Mammary epithelial cell (primary cell): ENCODE data around the gene DENND1C.

Source experiments
- CTCF ChIP-seq, 2 donors: IDR thresholded peaks in 1 of 2; conservative IDR thresholded peaks in 1 of 2; 2 replicates each; pipeline ENCODE4 v1.5.1; 2011 to 2012; ENCODE audit warnings: inconsistent platforms in 2 of 2, low read length in 2 of 2, mild to moderate bottlenecking in 2 of 2, control low read depth in 1 of 2, low read depth in 1 of 2; ENCODE audit not compliant: insufficient read depth in 1 of 2; ENCODE audit errors: extremely low read depth in 1 of 2
- EZH2 ChIP-seq: IDR thresholded peaks from 2 replicates; pipeline ENCODE4 v1.6.1; 2012; ENCODE audit warnings: low read length, inconsistent platforms, borderline replicate concordance

- TF ChIP-seq CTCF (conservative IDR thresholded peaks at IDR 0.05 in 1 of 2, IDR thresholded peaks at IDR 0.05 in 1 of 2; ENCODE audit: extremely low read depth in 1 of 2, insufficient read depth in 1 of 2, low read depth in 1 of 2, low read length in 2 of 2) (no peak), EZH2 (no peak)
These were observed 1.6 kb upstream of the DENND1C start for GRCh38 chr19:6483235-6483634.
